22Rv1 (cell line): ENCODE measurements around the gene TSTD2.

Experiments
- CTCF ChIP-seq: fragments of 450-650 bp; IDR thresholded peaks from 2 replicates; pipeline ENCODE4 v1.5.1; 2017; ENCODE audit warnings: mild to moderate bottlenecking
- ZFX ChIP-seq: fragments of 450-650 bp; IDR thresholded peaks from 2 replicates; pipeline ENCODE4 v1.6.1; 2017; ENCODE audit warnings: antibody characterized with exemption, borderline replicate concordance

- TF ChIP-seq CTCF (peak; percentile 26; the same call in 1 of the 2 replicates), ZFX (no peak)
These were observed 5.5 kb upstream of the TSTD2 start for GRCh38 chr9:97638666-97639065.
